GM12878 (cell line): ENCODE results near the gene ADGRE1. TPM values are rescaled to one million over a fixed set of nuclear protein-coding genes. Genes with fewer than 3 reads are reported as not detected.

Source experiments
- ATAC-seq: fragments of 200-7000 bp; cut with Tn5 transposase; 3 replicates; pipeline ENCODE4 v1.9.1; 2020; ENCODE audit warnings: mild to moderate bottlenecking, moderate library complexity
- BruUV-seq: library from RNA; stranded (reverse); fragments of 400-500 nt; replicated peaks from 2 replicates; lab custom pipeline; 2021; lab: Mats Ljungman, UMichigan
- CTCF ChIA-PET: fragments of 300-600 bp; sonication (Branson Sonifier 250); formaldehyde crosslinking; extraction: SDS; loops from one replicate; lab custom pipeline; 2021; ENCODE audit warnings: inconsistent platforms; lab: Yijun Ruan, JAX
- POLR2A ChIA-PET: fragments of 350-600 bp; formaldehyde crosslinking; extraction: SDS; loops from one replicate; lab custom pipeline; 2021; ENCODE audit warnings: inconsistent platforms; lab: Charles Lee
- RAD21 ChIA-PET: fragments of 300-600 bp; sonication (Branson Sonifier 250); formaldehyde crosslinking; loops from one replicate; lab custom pipeline; 2023; ENCODE audit warnings: antibody characterized with exemption; ENCODE audit not compliant: unreplicated experiment; lab: Charles Lee
- SMC1A ChIA-PET: fragments of 300-600 bp; sonication (Branson Sonifier 250); formaldehyde crosslinking; loops from one replicate; lab custom pipeline; 2023; ENCODE audit not compliant: unreplicated experiment, uncharacterized antibody; lab: Charles Lee
- DNase-seq: peaks from one replicate; pipeline ENCODE4 v3.0.0-alpha.2; 2011; ENCODE audit warnings: low read depth, low spot score
- FAIRE-seq: peaks from 3 replicates; lab custom pipeline; 2011; peaks lifted over from hg19 to GRCh38; lab: Jason Lieb, UNC
- H2AFZ ChIP-seq: 2 replicates; pipeline ENCODE4 v1.6.0; 2011; ENCODE audit warnings: low read depth, low read length, control low read depth; ENCODE audit not compliant: control insufficient read depth
- H3K27ac ChIP-seq: 2 replicates; pipeline ENCODE4 v1.5.1; 2011; ENCODE audit warnings: control low read depth; ENCODE audit not compliant: control insufficient read depth, insufficient read depth
- H3K27me3 ChIP-seq, 2 experiments: replicated peaks in 1 of 2; 2 replicates each; pipeline versions ENCODE4 v1.6.0 to v1.6.1; 2011; ENCODE audit warnings: low read length in 1 of 2; ENCODE audit not compliant: control insufficient read depth in 2 of 2, insufficient read depth in 2 of 2
- H3K36me3 ChIP-seq, 2 experiments: 2 replicates each; pipeline ENCODE4 v1.5.1; 2011; ENCODE audit warnings: low read length in 1 of 2; ENCODE audit not compliant: control insufficient read depth in 2 of 2, insufficient read depth in 2 of 2
- H3K4me1 ChIP-seq: 2 replicates; pipeline ENCODE4 v1.6.1; 2011; ENCODE audit warnings: mild to moderate bottlenecking, low read length, moderate library complexity, mixed read lengths; ENCODE audit not compliant: control insufficient read depth, insufficient read depth
- H3K4me2 ChIP-seq: 2 replicates; pipeline ENCODE4 v1.6.0; 2011; ENCODE audit warnings: control low read depth; ENCODE audit not compliant: control insufficient read depth, insufficient read depth
- H3K4me3 ChIP-seq: fragments of 200-600 bp; sonication (generic); 2 replicates; pipeline ENCODE4 v1.5.1; 2016
- H3K79me2 ChIP-seq: 2 replicates; pipeline ENCODE4 v1.6.0; 2011; ENCODE audit warnings: low read length; ENCODE audit not compliant: control insufficient read depth, insufficient read depth
- H3K9ac ChIP-seq: 2 replicates; pipeline ENCODE4 v1.8.0; 2011; ENCODE audit warnings: low read length, control low read depth, mixed read lengths; ENCODE audit not compliant: control insufficient read depth, insufficient read depth
- H3K9me3 ChIP-seq: replicated peaks from 3 replicates; pipeline ENCODE4 v1.5.1; 2011; ENCODE audit warnings: mild to moderate bottlenecking, low read length; ENCODE audit not compliant: control insufficient read depth, insufficient read depth
- H4K20me1 ChIP-seq: 2 replicates; pipeline ENCODE4 v1.6.0; 2011; ENCODE audit not compliant: control insufficient read depth, insufficient read depth
- BRCA1 ChIP-seq: IDR thresholded peaks from 2 replicates; pipeline ENCODE4 v1.6.1; 2011; ENCODE audit warnings: low read depth, low read length, improper control_type of control experiment
- CHD2 ChIP-seq: IDR thresholded peaks from 2 replicates; pipeline ENCODE4 v1.6.1; 2011; ENCODE audit warnings: low read depth, low read length, improper control_type of control experiment, borderline replicate concordance
- MTA2 ChIP-seq: fragments of 450-650 bp; IDR thresholded peaks from 2 replicates; pipeline ENCODE4 v1.6.1; 2016; ENCODE audit warnings: low read depth, mild to moderate bottlenecking, moderate library complexity
- TCF12 ChIP-seq: IDR thresholded peaks from 2 replicates; pipeline ENCODE4 v1.6.1; 2011; ENCODE audit warnings: low read depth, mild to moderate bottlenecking, low read length
- WGBS: methylation state at CpG from one replicate; pipeline ENCODE4 v1.1.6; 2016; ENCODE audit warnings: low lambda C conversion rate; ENCODE audit not compliant: insufficient replicate concordance, insufficient coverage; ENCODE audit errors: missing lambda C conversion rate; 5-methylcytosine and 5-hydroxymethylcytosine counted together
- in situ Hi-C: fragments of 300-500 bp; cut with MboI; formaldehyde crosslinking; loops from 9 replicates; pipeline ENCODE4 v1.14.3; 2018; ENCODE audit warnings: mixed read lengths
- intact Hi-C: fragments of 100-400 bp; cut with micrococcal nuclease; formaldehyde crosslinking; loops from one replicate; pipeline ENCODE4 v1.14.2; 2022; ENCODE audit not compliant: unreplicated experiment
- polyA plus RNA-seq, 11 experiments: library from polyadenylated mRNA; depleted of rRNA in 4 of 11; unstranded in 6 of 11; stranded (reverse) in 5 of 11; fragments of >200 nt; fragmentation: Nextera tagmentation in 4 of 11; fragmentation: Illumina TruSeq in 1 of 11; extraction: Ambion mirVana in 4 of 11; extraction: Trizol in 1 of 11; gene quantifications; 1 replicate in 1 of 11; 2 replicates in 10 of 11; pipeline versions ENCODE4 v1.2.1 to v1.2.3, GENCODE V29; 2011 to 2016; ENCODE audit warnings: inconsistent platforms in 2 of 11, missing spikeins in 2 of 11, low read depth in 1 of 11
- total RNA-seq, 4 experiments: library from RNA; depleted of rRNA in 3 of 4; stranded (reverse); fragments of >200 nt in 3 of 4; fragmentation: Illumina TruSeq in 1 of 4; extraction: Trizol in 1 of 4; gene quantifications; 2 replicates each; pipeline versions ENCODE4 v1.2.1 to v1.2.3, GENCODE V29; 2013 to 2021
- TF ChIP-seq, protein P1 (sequence below): fragments of 450-650 bp; IDR thresholded peaks from 2 replicates; pipeline ENCODE4 v1.6.1; 2016; ENCODE audit warnings: mild to moderate bottlenecking, moderate library complexity, borderline replicate concordance
- TF ChIP-seq, protein P2 (sequence below): IDR thresholded peaks from 2 replicates; pipeline ENCODE4 v1.6.1; 2011; ENCODE audit warnings: borderline replicate concordance, low read depth, mild to moderate bottlenecking, moderate library complexity, low read length; ENCODE audit not compliant: insufficient read depth, poor library complexity, severe bottlenecking

The ADGRE1 gene
- total and polyA plus RNA-seq, 10 of the 15 experiments (the other 5 are each of a cell fraction or from before 2014, with no cell fraction given), result 7.9 to 35.7 (median 9.9) TPM

DNA sequence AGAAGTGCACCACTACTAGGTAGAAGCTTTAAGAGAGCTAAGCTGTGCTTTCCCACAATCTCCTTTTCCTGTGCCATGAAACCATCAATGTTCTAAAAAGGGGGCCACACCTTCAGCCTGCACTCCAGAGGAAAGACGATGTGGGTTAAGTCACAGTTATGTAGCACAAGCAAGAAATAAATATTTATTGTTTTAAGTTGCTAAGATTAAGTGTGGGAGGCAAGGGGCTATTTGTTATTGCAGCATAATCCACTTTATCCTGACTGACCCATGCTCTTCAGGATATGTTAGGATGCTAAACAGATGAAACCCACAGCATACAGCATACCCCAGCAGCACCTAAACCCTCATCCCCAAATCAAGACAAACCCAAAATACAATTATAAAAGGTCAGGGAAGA, 69.2 kb downstream of the ADGRE1 start (continued):
- TF ChIP-seq CHD2, result no peak
- no peak for TF ChIP-seq MTA2
- TF ChIP-seq, protein P1, sequence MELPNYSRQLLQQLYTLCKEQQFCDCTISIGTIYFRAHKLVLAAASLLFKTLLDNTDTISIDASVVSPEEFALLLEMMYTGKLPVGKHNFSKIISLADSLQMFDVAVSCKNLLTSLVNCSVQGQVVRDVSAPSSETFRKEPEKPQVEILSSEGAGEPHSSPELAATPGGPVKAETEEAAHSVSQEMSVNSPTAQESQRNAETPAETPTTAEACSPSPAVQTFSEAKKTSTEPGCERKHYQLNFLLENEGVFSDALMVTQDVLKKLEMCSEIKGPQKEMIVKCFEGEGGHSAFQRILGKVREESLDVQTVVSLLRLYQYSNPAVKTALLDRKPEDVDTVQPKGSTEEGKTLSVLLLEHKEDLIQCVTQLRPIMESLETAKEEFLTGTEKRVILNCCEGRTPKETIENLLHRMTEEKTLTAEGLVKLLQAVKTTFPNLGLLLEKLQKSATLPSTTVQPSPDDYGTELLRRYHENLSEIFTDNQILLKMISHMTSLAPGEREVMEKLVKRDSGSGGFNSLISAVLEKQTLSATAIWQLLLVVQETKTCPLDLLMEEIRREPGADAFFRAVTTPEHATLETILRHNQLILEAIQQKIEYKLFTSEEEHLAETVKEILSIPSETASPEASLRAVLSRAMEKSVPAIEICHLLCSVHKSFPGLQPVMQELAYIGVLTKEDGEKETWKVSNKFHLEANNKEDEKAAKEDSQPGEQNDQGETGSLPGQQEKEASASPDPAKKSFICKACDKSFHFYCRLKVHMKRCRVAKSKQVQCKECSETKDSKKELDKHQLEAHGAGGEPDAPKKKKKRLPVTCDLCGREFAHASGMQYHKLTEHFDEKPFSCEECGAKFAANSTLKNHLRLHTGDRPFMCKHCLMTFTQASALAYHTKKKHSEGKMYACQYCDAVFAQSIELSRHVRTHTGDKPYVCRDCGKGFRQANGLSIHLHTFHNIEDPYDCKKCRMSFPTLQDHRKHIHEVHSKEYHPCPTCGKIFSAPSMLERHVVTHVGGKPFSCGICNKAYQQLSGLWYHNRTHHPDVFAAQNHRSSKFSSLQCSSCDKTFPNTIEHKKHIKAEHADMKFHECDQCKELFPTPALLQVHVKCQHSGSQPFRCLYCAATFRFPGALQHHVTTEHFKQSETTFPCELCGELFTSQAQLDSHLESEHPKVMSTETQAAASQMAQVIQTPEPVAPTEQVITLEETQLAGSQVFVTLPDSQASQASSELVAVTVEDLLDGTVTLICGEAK, result no peak
- TF ChIP-seq, protein P2, sequence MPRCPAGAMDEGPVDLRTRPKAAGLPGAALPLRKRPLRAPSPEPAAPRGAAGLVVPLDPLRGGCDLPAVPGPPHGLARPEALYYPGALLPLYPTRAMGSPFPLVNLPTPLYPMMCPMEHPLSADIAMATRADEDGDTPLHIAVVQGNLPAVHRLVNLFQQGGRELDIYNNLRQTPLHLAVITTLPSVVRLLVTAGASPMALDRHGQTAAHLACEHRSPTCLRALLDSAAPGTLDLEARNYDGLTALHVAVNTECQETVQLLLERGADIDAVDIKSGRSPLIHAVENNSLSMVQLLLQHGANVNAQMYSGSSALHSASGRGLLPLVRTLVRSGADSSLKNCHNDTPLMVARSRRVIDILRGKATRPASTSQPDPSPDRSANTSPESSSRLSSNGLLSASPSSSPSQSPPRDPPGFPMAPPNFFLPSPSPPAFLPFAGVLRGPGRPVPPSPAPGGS, result no peak

DNA sequence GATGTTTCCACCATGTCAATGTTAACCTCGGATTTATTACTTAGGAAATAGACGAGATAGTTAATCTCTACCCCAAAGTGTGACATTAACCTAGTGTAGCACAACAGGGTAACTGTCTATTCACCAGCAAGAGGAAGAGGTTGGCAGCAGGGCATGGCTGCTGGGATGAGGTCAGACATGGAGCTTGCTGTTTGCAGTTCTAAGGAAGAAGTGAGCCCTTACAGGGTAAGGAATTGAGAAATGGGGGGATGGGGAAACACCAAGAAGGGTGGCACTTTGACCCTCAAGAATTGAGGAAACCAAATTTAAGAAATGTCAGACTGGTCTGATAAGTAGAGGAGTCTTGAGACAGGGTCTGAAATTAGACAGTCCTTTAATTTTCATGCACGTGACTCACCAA, 71.4 kb downstream of the ADGRE1 start:
- ChIA-PET CTCF (interaction anchor here (1.4 kb wide), 1 partner anchor 16 kb away, joined by 3 read pairs; no protein-coding TSS in a partner anchor), POLR2A (no interaction called here), SMC1A (no interaction called here), RAD21 (no interaction called here)
- no peak overlapping the region for H2AFZ ChIP-seq
- no peaks in the 10 kb centered on the region; the same call in 1 of the 3 replicates for H3K9me3 ChIP-seq
- H3K27ac ChIP-seq, result no peak overlapping the region
- peaks cover 0 to 1% of the 10 kb centered on the region in 2 experiments; a peak in 1 of 4 replicates for H3K36me3 ChIP-seq
- H3K4me3 ChIP-seq, result no peak overlapping the region
- H3K4me2 ChIP-seq, result no peak overlapping the region
- TF ChIP-seq TCF12 (no peak), BRCA1 (no peak)
- no peak for FAIRE-seq
- no peaks in the 10 kb centered on the region for H3K79me2 ChIP-seq
- intact Hi-C loops (no loop called here), in situ Hi-C loops (no loop called here)
- no peak for DNase-seq
- no peaks in the 10 kb centered on the region for H3K4me1 ChIP-seq
- WGBS, result 16% methylated on average over 3 of the region's 3 CpGs
- no TSS peak for BruUV-seq
- no peaks in the 10 kb centered on the region for H4K20me1 ChIP-seq
- ATAC-seq, result no peak
- H3K9ac ChIP-seq, result no peak overlapping the region
- H3K27me3 ChIP-seq, result no peaks in the 10 kb centered on the region
